HG02884 (cell line): ENCODE data around the gene MSANTD1.
"Not testable (repeated sequence)": the region's sequence is repeated elsewhere in the genome, so short reads cannot be mapped to it uniquely, and the experiment has no call there.

Experiments used
- ATAC-seq: cut with Tn5 transposase; IDR thresholded peaks from one replicate; pipeline ENCODE4 v1.9.1; 2021; ENCODE audit warnings: mild to moderate bottlenecking, moderate library complexity; ENCODE audit not compliant: unreplicated experiment

MSANTD1 gene

DNA sequence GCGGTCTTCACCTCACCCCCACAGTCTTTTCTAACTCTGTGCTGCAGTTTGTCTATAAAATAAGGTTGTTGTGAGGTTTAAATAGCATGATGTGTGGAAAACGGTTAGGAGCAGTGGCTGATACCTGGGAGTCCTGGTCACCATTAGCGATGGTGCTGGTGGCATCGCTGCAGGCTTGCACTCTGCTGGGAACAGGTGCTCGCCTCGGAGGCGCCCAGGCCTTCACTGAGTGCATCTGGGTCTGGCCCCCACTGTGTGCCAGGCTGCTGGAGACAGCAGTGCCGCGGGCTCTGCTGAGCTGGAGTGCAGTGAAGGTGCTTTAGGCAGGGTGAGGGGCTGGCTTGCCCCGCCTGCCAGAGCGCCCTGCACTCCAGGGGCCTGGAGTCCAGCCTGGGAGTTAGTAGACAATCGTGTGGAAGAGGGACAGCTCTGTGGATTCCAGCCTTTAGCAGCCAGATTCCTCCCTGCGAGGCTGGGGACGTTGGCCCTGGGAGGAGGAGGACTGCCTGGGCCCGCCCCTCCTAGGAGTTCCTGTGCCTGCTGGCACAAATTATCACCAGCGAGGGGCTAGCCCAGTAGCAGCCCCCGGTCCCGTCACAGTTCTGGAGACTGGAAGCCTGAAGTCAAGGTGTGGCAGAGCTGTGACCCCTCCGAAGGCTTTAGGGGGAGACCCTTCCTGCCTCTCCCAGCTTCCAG lies 51.2 kb downstream of the MSANTD1 start:
- no peak for ATAC-seq

DNA sequence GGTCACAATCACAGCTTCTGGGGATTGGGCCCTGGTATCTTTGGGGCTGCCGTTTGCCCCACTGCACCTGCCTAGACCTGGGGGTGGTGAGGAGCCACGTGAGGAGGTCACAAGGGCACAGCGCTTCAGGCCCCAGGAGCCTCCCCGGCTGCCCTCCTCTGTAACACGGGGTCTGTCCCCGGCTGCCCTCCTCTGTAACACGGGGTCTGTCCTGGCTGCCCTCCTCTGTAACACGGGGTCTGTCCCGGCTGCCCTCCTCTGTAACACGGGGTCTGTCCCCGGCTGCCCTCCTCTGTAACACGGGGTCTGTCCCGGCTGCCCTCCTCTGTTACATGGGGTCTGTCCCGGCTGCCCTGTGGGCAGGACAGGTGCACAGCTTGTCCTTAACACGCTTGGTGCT lies 51.9 kb downstream of the MSANTD1 start:
- ATAC-seq: not testable (repeated sequence)

GRCh38 chr4:3301450-3302172 lies 52.7 kb downstream of the MSANTD1 start:
- ATAC-seq: no peak

- no peak for ATAC-seq
Observed at GRCh38 chr4:3302173-3302785, 53.3 kb downstream of the MSANTD1 start.

DNA sequence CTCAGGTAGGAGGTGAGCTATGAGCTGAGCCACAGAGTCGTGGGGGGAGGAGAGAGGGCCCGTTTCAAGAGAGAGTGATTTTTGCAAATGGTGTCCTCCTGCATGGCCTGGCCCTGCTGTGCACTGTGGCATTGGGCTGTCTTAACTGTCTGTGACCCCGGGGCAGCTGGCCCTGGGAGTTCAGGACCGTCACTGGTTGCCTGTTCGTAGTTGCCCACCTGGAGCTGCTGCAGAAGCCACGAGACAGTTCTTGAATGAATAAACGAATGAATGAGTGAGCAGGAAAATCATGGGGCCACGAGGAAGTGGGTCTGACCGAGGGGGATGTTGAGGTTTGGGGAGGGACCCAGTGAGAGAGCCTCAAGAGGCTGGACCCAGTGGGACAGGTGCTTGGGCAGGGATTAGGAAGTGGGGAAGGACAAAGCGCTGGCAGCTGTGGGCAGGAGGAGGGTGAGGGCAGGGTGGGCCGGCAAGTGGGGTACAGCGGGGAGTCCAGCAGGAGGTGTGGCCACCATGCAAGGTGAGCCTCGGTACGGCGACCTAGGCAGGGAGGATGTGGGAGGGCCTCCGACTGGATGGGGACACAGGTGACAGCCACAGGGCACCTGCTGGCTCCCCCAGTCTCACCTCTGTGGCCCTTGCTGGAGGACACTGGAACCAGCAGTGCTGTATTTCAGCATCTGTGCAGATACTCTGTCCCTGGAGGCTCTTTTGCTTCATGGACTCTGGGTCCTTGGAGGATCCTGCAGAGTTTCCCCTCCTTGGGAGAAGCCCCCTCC lies 54.0 kb downstream of the MSANTD1 start:
- no peak for ATAC-seq

- ATAC-seq: no peak
Observed at GRCh38 chr4:3303565-3303824, 54.5 kb downstream of the MSANTD1 start.

DNA sequence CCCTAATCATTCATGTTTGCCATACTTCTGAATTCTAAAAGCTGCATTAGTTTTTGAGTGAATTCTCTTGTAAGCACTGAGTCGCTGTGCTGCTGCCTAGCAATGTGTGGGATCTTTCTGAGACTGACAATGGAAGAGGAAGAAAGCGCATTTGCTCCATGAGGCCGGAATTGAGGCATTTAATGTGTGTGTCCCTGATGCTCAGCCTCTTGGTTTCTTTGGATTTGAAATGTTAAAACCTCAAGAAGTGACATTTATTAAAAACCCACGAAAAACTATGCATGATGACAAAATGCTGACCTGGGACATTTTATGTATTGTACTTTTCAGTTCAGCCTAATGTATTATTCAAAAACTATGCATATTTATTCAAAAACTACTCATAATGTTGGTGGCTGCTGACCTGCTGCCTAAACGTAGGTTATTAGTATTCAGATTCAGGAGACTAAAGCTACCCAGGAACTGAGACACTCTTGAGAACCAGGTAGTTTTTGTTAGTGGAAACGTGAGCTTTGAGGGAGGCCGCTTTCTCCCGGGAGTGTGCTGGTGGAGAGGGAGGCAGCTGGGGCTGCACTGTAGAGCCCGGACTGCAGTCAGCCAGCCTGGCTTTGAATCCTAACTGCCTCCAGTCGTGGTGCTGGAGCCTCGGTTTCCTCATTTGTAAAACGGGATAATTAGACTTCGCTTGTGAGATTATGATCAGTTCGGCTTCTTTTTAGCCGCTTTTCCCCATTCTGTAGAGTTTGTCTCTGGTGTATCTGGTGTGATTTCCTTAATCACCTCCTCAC lies 55.2 kb downstream of the MSANTD1 start:
- ATAC-seq: no peak

- ATAC-seq: no peak
Observed at GRCh38 chr4:3304831-3305609, 56.1 kb downstream of the MSANTD1 start.

GRCh38 chr4:3305610-3306371 lies 56.8 kb downstream of the MSANTD1 start:
- ATAC-seq: no peak
